HG02588 (cell line): ENCODE results near the gene NUDT16L1.

Source experiments
- ATAC-seq: cut with Tn5 transposase; IDR thresholded peaks from one replicate; pipeline ENCODE4 v1.9.1; 2021; ENCODE audit warnings: mild to moderate bottlenecking, moderate library complexity; ENCODE audit not compliant: unreplicated experiment

Gene NUDT16L1

GRCh38 chr16:4682084-4682591 lies 11.2 kb upstream of the NUDT16L1 start:
- no peak for ATAC-seq

GRCh38 chr16:4682616-4683254 lies 10.6 kb upstream of the NUDT16L1 start:
- no peak for ATAC-seq

- no peak for ATAC-seq
These were observed 9.9 kb upstream of the NUDT16L1 start for GRCh38 chr16:4683255-4684057.

GRCh38 chr16:4684058-4684715 lies 9.2 kb upstream of the NUDT16L1 start:
- no peak for ATAC-seq

GRCh38 chr16:4684763-4685162 lies 8.6 kb upstream of the NUDT16L1 start:
- no peak for ATAC-seq

GRCh38 chr16:4685292-4685691 lies 8.1 kb upstream of the NUDT16L1 start:
- no peak for ATAC-seq

- ATAC-seq, result no peak
These were observed 7.4 kb upstream of the NUDT16L1 start for GRCh38 chr16:4685776-4686496.

- no peak for ATAC-seq
These were observed 6.7 kb upstream of the NUDT16L1 start for GRCh38 chr16:4686497-4687210.

GRCh38 chr16:4687416-4687815 lies 5.9 kb upstream of the NUDT16L1 start:
- no peak for ATAC-seq

GRCh38 chr16:4687946-4688673 lies 5.3 kb upstream of the NUDT16L1 start:
- no peak for ATAC-seq

- ATAC-seq, result no peak
These were observed 4.7 kb upstream of the NUDT16L1 start for GRCh38 chr16:4688674-4689045.

- no peak for ATAC-seq
These were observed 4.2 kb upstream of the NUDT16L1 start for GRCh38 chr16:4689091-4689671.

GRCh38 chr16:4689864-4690704 lies 3.3 kb upstream of the NUDT16L1 start:
- no peak for ATAC-seq

- ATAC-seq, result no peak
These were observed 2.3 kb upstream of the NUDT16L1 start for GRCh38 chr16:4690946-4691665.

- ATAC-seq, result no peak
These were observed 1.5 kb upstream of the NUDT16L1 start for GRCh38 chr16:4691666-4692412.

GRCh38 chr16:4692460-4693295 lies 684 bp upstream of the NUDT16L1 start:
- peak; percentile 11 for ATAC-seq
